Renal cortical epithelial cell (primary cell): ENCODE data around the gene KEL. TPM values are rescaled to one million over a fixed set of nuclear protein-coding genes. Genes with fewer than 3 reads are reported as not detected.
A peak's percentile ranks its signal among the peaks of the same experiment; 100 is the strongest.

Experiments used
- DNase-seq: peaks from one replicate; pipeline ENCODE4 v3.0.0-alpha.2; 2011; ENCODE audit warnings: low read depth
- total RNA-seq: library from RNA; depleted of rRNA; stranded (reverse); fragments of >200 nt; gene quantifications from 2 replicates; pipeline ENCODE4 v1.2.3, GENCODE V29; 2014

KEL gene
- total RNA-seq, 1 donor from 2014 or later = 0.20 TPM

GRCh38 chr7:142930126-142930730 lies 31.9 kb downstream of the KEL start:
- no peak for DNase-seq

GRCh38 chr7:142927949-142928348 lies 34.2 kb downstream of the KEL start:
- DNase-seq = no peak

- no peak for DNase-seq
These were observed 34.9 kb downstream of the KEL start for GRCh38 chr7:142927085-142927745.

- DNase-seq = no peak
These were observed 36.8 kb downstream of the KEL start for GRCh38 chr7:142925413-142925812.

- no peak for DNase-seq
These were observed 38.8 kb downstream of the KEL start for GRCh38 chr7:142923391-142923790.

GRCh38 chr7:142919656-142920055 lies 42.5 kb downstream of the KEL start:
- DNase-seq = no peak

GRCh38 chr7:142918901-142919300 lies 43.3 kb downstream of the KEL start:
- no peak for DNase-seq

GRCh38 chr7:142917447-142917846 lies 44.7 kb downstream of the KEL start:
- DNase-seq = no peak

GRCh38 chr7:142916508-142916907 lies 45.7 kb downstream of the KEL start:
- peak; percentile 39 for DNase-seq

GRCh38 chr7:142915315-142915714 lies 46.8 kb downstream of the KEL start:
- no peak for DNase-seq

- DNase-seq = no peak
These were observed 48.0 kb downstream of the KEL start for GRCh38 chr7:142914121-142914520.

- DNase-seq = no peak
These were observed 48.6 kb downstream of the KEL start for GRCh38 chr7:142913566-142913965.

GRCh38 chr7:142913051-142913450 lies 49.1 kb downstream of the KEL start:
- no peak for DNase-seq

GRCh38 chr7:142910481-142910880 lies 51.7 kb downstream of the KEL start:
- DNase-seq = no peak

- DNase-seq = peak; percentile 51
These were observed 52.1 kb downstream of the KEL start for GRCh38 chr7:142910031-142910433.

GRCh38 chr7:142908921-142909890 lies 53.0 kb downstream of the KEL start:
- peak; percentile 3 for DNase-seq

- no peak for DNase-seq
These were observed 53.9 kb downstream of the KEL start for GRCh38 chr7:142908290-142908689.

- DNase-seq = no peak
These were observed 55.5 kb downstream of the KEL start for GRCh38 chr7:142906643-142907042.

GRCh38 chr7:142905759-142906158 lies 56.4 kb downstream of the KEL start:
- no peak for DNase-seq

- DNase-seq = no peak
These were observed 58.0 kb downstream of the KEL start for GRCh38 chr7:142904128-142904527.

GRCh38 chr7:142901426-142902259 lies 60.5 kb downstream of the KEL start:
- no peak for DNase-seq

GRCh38 chr7:142899661-142900060 lies 62.5 kb downstream of the KEL start:
- DNase-seq = no peak
